Measurements from ENCODE around the gene SHANK3. TPM values are rescaled to one million over a fixed set of nuclear protein-coding genes. Genes with fewer than 3 reads are reported as not detected.

SHANK3 gene
- total RNA-seq, 1 donor from 2014 or later, result 50.6 TPM

GRCh38 chr22:50720301-50721256, 48.0 kb downstream of the SHANK3 start:
- Histone ChIP-seq H3K9me3 (no peaks in the 10 kb centered on the region), H3K36me3 (peaks cover 26% of the 10 kb centered on the region), H3K27me3 (ENCODE audit: low read depth) (peaks cover 18% of the 10 kb centered on the region), H3K4me3 (no peak overlapping the region), H3K4me1 (peaks cover 31% of the 10 kb centered on the region), H3K27ac (no peak overlapping the region)
- no peak for ATAC-seq
- intact Hi-C loops (cut with DNase I), result no loop called here
- no peak for TF ChIP-seq CTCF (IDR thresholded peaks at IDR 0.05)
- DNase-seq, result no peak

GRCh38 chr22:50721257-50721844, 48.7 kb downstream of the SHANK3 start:
- H3K27me3 ChIP-seq (ENCODE audit: low read depth), result peaks cover 18% of the 10 kb centered on the region
- DNase-seq (no peak), ATAC-seq (no peak)
- no peak overlapping the region for H3K27ac ChIP-seq
- peaks cover 33% of the 10 kb centered on the region for H3K36me3 ChIP-seq
- no peak overlapping the region for H3K4me3 ChIP-seq
- H3K4me1 ChIP-seq, result peaks cover 31% of the 10 kb centered on the region
- H3K9me3 ChIP-seq, result no peaks in the 10 kb centered on the region
- intact Hi-C loops (cut with DNase I), result no loop called here
- TF ChIP-seq CTCF (IDR thresholded peaks at IDR 0.05), result no peak

- Histone ChIP-seq H3K36me3 (peaks cover 31% of the 10 kb centered on the region), H3K27me3 (ENCODE audit: low read depth) (peaks cover 18% of the 10 kb centered on the region), H3K9me3 (no peaks in the 10 kb centered on the region), H3K4me3 (no peak overlapping the region), H3K4me1 (peaks cover 31% of the 10 kb centered on the region), H3K27ac (no peak overlapping the region)
- no peak for DNase-seq
- intact Hi-C loops (cut with DNase I), result no loop called here
- ATAC-seq, result no peak
- no peak for TF ChIP-seq CTCF (IDR thresholded peaks at IDR 0.05)
Measured at GRCh38 chr22:50722048-50722701, 49.6 kb downstream of the SHANK3 start.

Other genes starting within 250 kb of the SHANK3 start
- gene SBF1, start 197.8 kb upstream of the SHANK3 start, total RNA-seq, result 59.0 TPM
- gene ADM2, start 191.3 kb upstream of the SHANK3 start, total RNA-seq, result 1.5 TPM
- gene MIOX, start 186.0 kb upstream of the SHANK3 start, total RNA-seq, result not detected
- gene LMF2, start 165.1 kb upstream of the SHANK3 start, total RNA-seq, result 58.8 TPM
- gene NCAPH2, start 164.6 kb upstream of the SHANK3 start, total RNA-seq, result 46.1 TPM
- gene SCO2, start 147.2 kb upstream of the SHANK3 start, total RNA-seq, result 4.9 TPM
- gene TYMP, start 142.8 kb upstream of the SHANK3 start, total RNA-seq, result 151 TPM
- gene KLHDC7B, start 126.9 kb upstream of the SHANK3 start, total RNA-seq, result 0.77 TPM
- not detected for gene SYCE3, start 109.9 kb upstream of the SHANK3 start, total RNA-seq
- 12.6 TPM for gene CPT1B, start 94.4 kb upstream of the SHANK3 start, total RNA-seq
- gene CHKB, start 90.0 kb upstream of the SHANK3 start, total RNA-seq, result 76.7 TPM
- 1.7 TPM for gene MAPK8IP2, start 72.0 kb upstream of the SHANK3 start, total RNA-seq
- gene ARSA, start 44.7 kb upstream of the SHANK3 start, total RNA-seq, result 53.5 TPM
- 0.62 TPM for gene ACR, start 65.4 kb downstream of the SHANK3 start, total RNA-seq
- 46.3 TPM for gene RABL2B, start 110.8 kb downstream of the SHANK3 start, total RNA-seq